ENCODE measurements around the gene OLFML2A.
A peak's percentile ranks its signal among the peaks of the same experiment; 100 is the strongest.
"Not testable (repeated sequence)": the region's sequence is repeated elsewhere in the genome, so short reads cannot be mapped to it uniquely, and the experiment has no call there.

The OLFML2A gene

GRCh38 chr9:124760719-124761118 is 16.2 kb upstream of the OLFML2A start:
- DNase-seq (ENCODE audit: low read depth in 2 of 2, low spot score in 1 of 2), result no peak

GRCh38 chr9:124761196-124761595 is 15.7 kb upstream of the OLFML2A start:
- DNase-seq (ENCODE audit: low read depth in 2 of 2, low spot score in 1 of 2), result no peak

GRCh38 chr9:124761710-124762109 is 15.2 kb upstream of the OLFML2A start:
- no peak for DNase-seq (ENCODE audit: low read depth in 2 of 2, low spot score in 1 of 2)

- no peak for DNase-seq (ENCODE audit: low read depth in 2 of 2, low spot score in 1 of 2)
Observed at GRCh38 chr9:124762633-124763032, 14.3 kb upstream of the OLFML2A start.

- no peak for DNase-seq (ENCODE audit: low read depth in 2 of 2, low spot score in 1 of 2)
Observed at GRCh38 chr9:124764774-124765438, 12.0 kb upstream of the OLFML2A start.

- DNase-seq (ENCODE audit: low read depth in 2 of 2, low spot score in 1 of 2), result no peak
Observed at GRCh38 chr9:124765439-124765835, 11.5 kb upstream of the OLFML2A start.

- no peak for DNase-seq (ENCODE audit: low read depth in 2 of 2, low spot score in 1 of 2)
Observed at GRCh38 chr9:124766326-124766725, 10.6 kb upstream of the OLFML2A start.

- no peak for DNase-seq (ENCODE audit: low read depth in 2 of 2, low spot score in 1 of 2)
Observed at GRCh38 chr9:124766815-124767554, 9.9 kb upstream of the OLFML2A start.

GRCh38 chr9:124767821-124768220 is 9.1 kb upstream of the OLFML2A start:
- no peak for DNase-seq (ENCODE audit: low read depth in 2 of 2, low spot score in 1 of 2)

GRCh38 chr9:124768334-124768733 is 8.6 kb upstream of the OLFML2A start:
- no peak for DNase-seq (ENCODE audit: low read depth in 2 of 2, low spot score in 1 of 2)

GRCh38 chr9:124768750-124769548 is 8.0 kb upstream of the OLFML2A start:
- DNase-seq (ENCODE audit: low read depth in 2 of 2, low spot score in 1 of 2), result no peak

GRCh38 chr9:124769549-124770358 is 7.2 kb upstream of the OLFML2A start:
- DNase-seq (ENCODE audit: low read depth in 2 of 2, low spot score in 1 of 2), result no peak

- DNase-seq (ENCODE audit: low read depth in 2 of 2, low spot score in 1 of 2), result no peak
Observed at GRCh38 chr9:124770359-124771020, 6.4 kb upstream of the OLFML2A start.

- peak; percentile 88 to 89 for DNase-seq (ENCODE audit: low read depth in 2 of 2, low spot score in 1 of 2)
Observed at GRCh38 chr9:124771021-124771866, 5.7 kb upstream of the OLFML2A start, which contains the start of gene NR6A1. Gene NR6A1 (minus strand): TSS chr9:124771311.

- DNase-seq (ENCODE audit: low read depth in 2 of 2, low spot score in 1 of 2), result no peak
Observed at GRCh38 chr9:124771867-124772679, 4.9 kb upstream of the OLFML2A start.

- DNase-seq (ENCODE audit: low read depth in 2 of 2, low spot score in 1 of 2), result not testable (repeated sequence)
Observed at GRCh38 chr9:124772877-124773276, 4.1 kb upstream of the OLFML2A start.

GRCh38 chr9:124773473-124774128 is 3.3 kb upstream of the OLFML2A start:
- DNase-seq (ENCODE audit: low read depth in 2 of 2, low spot score in 1 of 2), result no peak
